ENCODE measurements around the gene B4GALT6.

The B4GALT6 gene

GRCh38 chr18:31700990-31701389, 16.6 kb upstream of the B4GALT6 start:
- Histone ChIP-seq H2BK12ac (ENCODE audit: low read length) (no peak overlapping the region), H3K4me2 (ENCODE audit: low read length) (no peak overlapping the region), H4K8ac (ENCODE audit: low read depth, low read length) (no peak overlapping the region), H3K9ac (ENCODE audit: low read length) (no peak overlapping the region), H2AFZ (ENCODE audit: insufficient read depth, low read length, poor library complexity) (no peak overlapping the region), H3K4ac (ENCODE audit: low read depth, low read length) (no peak overlapping the region), H3K36me3 (ENCODE audit: control insufficient read depth in 1 of 2, insufficient read depth in 2 of 2, low read length in 2 of 2) (peaks cover 0 to 3% of the 10 kb centered on the region in 2 experiments), H3K23ac (ENCODE audit: low read length) (no peak overlapping the region), H4K91ac (ENCODE audit: low read depth, low read length) (no peak overlapping the region), H3K9me3 (ENCODE audit: insufficient read depth, low read depth, low read length) (peaks cover 4% of the 10 kb centered on the region), H3K18ac (ENCODE audit: low read length) (no peak overlapping the region), H2AK5ac (ENCODE audit: low read length) (no peak overlapping the region), H3K4me3 (ENCODE audit: low read depth, low read length) (no peak overlapping the region), H2BK120ac (ENCODE audit: insufficient read depth, low read length, poor library complexity) (no peak overlapping the region), H3K27ac (ENCODE audit: low read depth, low read length) (no peak overlapping the region), H3K79me2 (ENCODE audit: control insufficient read depth, insufficient read depth, low read length, poor library complexity) (no peaks in the 10 kb centered on the region), H4K12ac (ENCODE audit: low read depth, low read length) (no peak overlapping the region), H3K79me1 (ENCODE audit: low read length) (no peaks in the 10 kb centered on the region), H3K4me1 (ENCODE audit: control insufficient read depth in 1 of 2, insufficient read depth in 2 of 2, low read length in 2 of 2) (no peaks in the 10 kb centered on the region), H2BK5ac (ENCODE audit: low read depth, low read length, poor library complexity) (no peak overlapping the region), H3K14ac (ENCODE audit: low read length) (no peak overlapping the region), H3K27me3 (ENCODE audit: insufficient read depth, low read length) (no peaks in the 10 kb centered on the region)
- no peak for DNase-seq
- no CpG with 5 or more reads among the region's 1 CpG for WGBS (ENCODE audit: extremely low coverage, insufficient coverage, insufficient read length)

GRCh38 chr18:31697351-31698298, 13.2 kb upstream of the B4GALT6 start:
- Histone ChIP-seq H2AK5ac (ENCODE audit: low read length) (no peak overlapping the region), H3K14ac (ENCODE audit: low read length) (no peak overlapping the region), H3K79me2 (ENCODE audit: control insufficient read depth, insufficient read depth, low read length, poor library complexity) (no peaks in the 10 kb centered on the region), H3K4me2 (ENCODE audit: low read length) (no peak overlapping the region), H3K9ac (ENCODE audit: low read length) (no peak overlapping the region), H3K4me3 (ENCODE audit: low read depth, low read length) (no peak overlapping the region), H3K4ac (ENCODE audit: low read depth, low read length) (no peak overlapping the region), H3K9me3 (ENCODE audit: insufficient read depth, low read depth, low read length) (peaks cover 4% of the 10 kb centered on the region), H3K79me1 (ENCODE audit: low read length) (no peaks in the 10 kb centered on the region), H3K27ac (ENCODE audit: low read depth, low read length) (no peak overlapping the region), H2BK5ac (ENCODE audit: low read depth, low read length, poor library complexity) (no peak overlapping the region), H3K4me1 (ENCODE audit: control insufficient read depth in 1 of 2, insufficient read depth in 2 of 2, low read length in 2 of 2) (no peaks in the 10 kb centered on the region), H3K18ac (ENCODE audit: low read length) (no peak overlapping the region), H2BK120ac (ENCODE audit: insufficient read depth, low read length, poor library complexity) (no peak overlapping the region), H2BK12ac (ENCODE audit: low read length) (no peak overlapping the region), H4K91ac (ENCODE audit: low read depth, low read length) (no peak overlapping the region), H3K23ac (ENCODE audit: low read length) (no peak overlapping the region), H2AFZ (ENCODE audit: insufficient read depth, low read length, poor library complexity) (no peak overlapping the region), H3K36me3 (ENCODE audit: control insufficient read depth in 1 of 2, insufficient read depth in 2 of 2, low read length in 2 of 2) (peaks cover 0 to 3% of the 10 kb centered on the region in 2 experiments), H4K8ac (ENCODE audit: low read depth, low read length) (no peak overlapping the region), H3K27me3 (ENCODE audit: insufficient read depth, low read length) (no peaks in the 10 kb centered on the region), H4K12ac (ENCODE audit: low read depth, low read length) (no peak overlapping the region)
- DNase-seq = no peak
- no CpG with 5 or more reads among the region's 6 CpGs for WGBS (ENCODE audit: extremely low coverage, insufficient coverage, insufficient read length)

GRCh38 chr18:31695989-31696388, 11.6 kb upstream of the B4GALT6 start:
- no peaks in the 10 kb centered on the region for H3K4me1 ChIP-seq (ENCODE audit: control insufficient read depth in 1 of 2, insufficient read depth in 2 of 2, low read length in 2 of 2)
- H3K79me2 ChIP-seq (ENCODE audit: control insufficient read depth, insufficient read depth, low read length, poor library complexity) = no peaks in the 10 kb centered on the region
- H4K12ac ChIP-seq (ENCODE audit: low read depth, low read length) = no peak overlapping the region
- no peak overlapping the region for H2BK12ac ChIP-seq (ENCODE audit: low read length)
- H2BK5ac ChIP-seq (ENCODE audit: low read depth, low read length, poor library complexity) = no peak overlapping the region
- H3K27me3 ChIP-seq (ENCODE audit: insufficient read depth, low read length) = no peaks in the 10 kb centered on the region
- H2BK120ac ChIP-seq (ENCODE audit: insufficient read depth, low read length, poor library complexity) = no peak overlapping the region
- no peak overlapping the region for H3K9ac ChIP-seq (ENCODE audit: low read length)
- H3K79me1 ChIP-seq (ENCODE audit: low read length) = no peaks in the 10 kb centered on the region
- H3K23ac ChIP-seq (ENCODE audit: low read length) = no peak overlapping the region
- no peak overlapping the region for H3K18ac ChIP-seq (ENCODE audit: low read length)
- no peak for DNase-seq
- peaks cover 4% of the 10 kb centered on the region for H3K9me3 ChIP-seq (ENCODE audit: insufficient read depth, low read depth, low read length)
- H4K8ac ChIP-seq (ENCODE audit: low read depth, low read length) = no peak overlapping the region
- H3K4me3 ChIP-seq (ENCODE audit: low read depth, low read length) = no peak overlapping the region
- H3K4ac ChIP-seq (ENCODE audit: low read depth, low read length) = no peak overlapping the region
- no peak overlapping the region for H3K27ac ChIP-seq (ENCODE audit: low read depth, low read length)
- no peak overlapping the region for H3K14ac ChIP-seq (ENCODE audit: low read length)
- H2AFZ ChIP-seq (ENCODE audit: insufficient read depth, low read length, poor library complexity) = no peak overlapping the region
- no peak overlapping the region for H3K4me2 ChIP-seq (ENCODE audit: low read length)
- peaks cover 0 to 3% of the 10 kb centered on the region in 2 experiments for H3K36me3 ChIP-seq (ENCODE audit: control insufficient read depth in 1 of 2, insufficient read depth in 2 of 2, low read length in 2 of 2)
- H2AK5ac ChIP-seq (ENCODE audit: low read length) = no peak overlapping the region
- no CpG with 5 or more reads among the region's 3 CpGs for WGBS (ENCODE audit: extremely low coverage, insufficient coverage, insufficient read length)
- H4K91ac ChIP-seq (ENCODE audit: low read depth, low read length) = no peak overlapping the region

- no CpG with 5 or more reads among the region's 2 CpGs for WGBS (ENCODE audit: extremely low coverage, insufficient coverage, insufficient read length)
- Histone ChIP-seq H2BK5ac (ENCODE audit: low read depth, low read length, poor library complexity) (no peak overlapping the region), H2AK5ac (ENCODE audit: low read length) (no peak overlapping the region), H3K9ac (ENCODE audit: low read length) (no peak overlapping the region), H3K4me1 (ENCODE audit: control insufficient read depth in 1 of 2, insufficient read depth in 2 of 2, low read length in 2 of 2) (peaks cover 0 to under 1% of the 10 kb centered on the region in 2 experiments), H2BK12ac (ENCODE audit: low read length) (no peak overlapping the region), H3K9me3 (ENCODE audit: insufficient read depth, low read depth, low read length) (peaks cover 2% of the 10 kb centered on the region), H3K79me2 (ENCODE audit: control insufficient read depth, insufficient read depth, low read length, poor library complexity) (no peaks in the 10 kb centered on the region), H3K4me3 (ENCODE audit: low read depth, low read length) (no peak overlapping the region), H4K12ac (ENCODE audit: low read depth, low read length) (no peak overlapping the region), H3K23ac (ENCODE audit: low read length) (no peak overlapping the region), H3K4me2 (ENCODE audit: low read length) (no peak overlapping the region), H4K8ac (ENCODE audit: low read depth, low read length) (no peak overlapping the region), H3K36me3 (ENCODE audit: control insufficient read depth in 1 of 2, insufficient read depth in 2 of 2, low read length in 2 of 2) (peaks cover 0 to 3% of the 10 kb centered on the region in 2 experiments), H3K27ac (ENCODE audit: low read depth, low read length) (no peak overlapping the region), H3K18ac (ENCODE audit: low read length) (no peak overlapping the region), H2AFZ (ENCODE audit: insufficient read depth, low read length, poor library complexity) (no peak overlapping the region), H3K4ac (ENCODE audit: low read depth, low read length) (no peak overlapping the region), H4K91ac (ENCODE audit: low read depth, low read length) (no peak overlapping the region), H2BK120ac (ENCODE audit: insufficient read depth, low read length, poor library complexity) (no peak overlapping the region), H3K27me3 (ENCODE audit: insufficient read depth, low read length) (no peaks in the 10 kb centered on the region), H3K79me1 (ENCODE audit: low read length) (no peaks in the 10 kb centered on the region), H3K14ac (ENCODE audit: low read length) (no peak overlapping the region)
- DNase-seq = no peak
Measured at GRCh38 chr18:31694297-31694696, 9.9 kb upstream of the B4GALT6 start.

Measured in trophoblast cell (in vitro differentiated cells and primary cell).